GM19099 (cell line): ENCODE data around the gene ZBTB8B.

Source experiments
- POLR2A ChIP-seq: IDR thresholded peaks from 3 replicates; pipeline ENCODE4 v1.6.1; 2011; ENCODE audit warnings: low read depth; ENCODE audit not compliant: insufficient read length; ENCODE audit errors: extremely low read depth

Gene ZBTB8B

DNA sequence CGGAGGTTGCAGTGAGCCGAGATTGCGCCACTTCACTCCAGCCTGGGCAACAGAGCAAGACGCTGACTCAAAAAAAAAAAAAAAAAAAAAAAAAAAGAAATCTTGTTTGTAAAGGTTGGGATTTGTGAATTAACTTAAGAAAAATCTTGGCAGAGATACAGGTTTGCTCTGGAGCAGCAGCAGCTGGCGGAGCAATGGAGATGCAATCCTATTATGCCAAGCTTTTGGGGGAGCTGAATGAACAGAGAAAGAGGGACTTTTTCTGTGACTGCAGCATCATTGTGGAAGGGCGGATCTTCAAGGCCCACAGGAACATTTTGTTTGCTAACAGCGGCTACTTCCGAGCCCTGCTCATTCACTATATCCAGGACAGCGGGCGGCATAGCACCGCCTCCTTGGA lies 5.6 kb downstream of the ZBTB8B start:
- TF ChIP-seq POLR2A, result no peak

- TF ChIP-seq POLR2A, result no peak
These were observed 6.3 kb downstream of the ZBTB8B start for GRCh38 chr1:32470991-32471694.

DNA sequence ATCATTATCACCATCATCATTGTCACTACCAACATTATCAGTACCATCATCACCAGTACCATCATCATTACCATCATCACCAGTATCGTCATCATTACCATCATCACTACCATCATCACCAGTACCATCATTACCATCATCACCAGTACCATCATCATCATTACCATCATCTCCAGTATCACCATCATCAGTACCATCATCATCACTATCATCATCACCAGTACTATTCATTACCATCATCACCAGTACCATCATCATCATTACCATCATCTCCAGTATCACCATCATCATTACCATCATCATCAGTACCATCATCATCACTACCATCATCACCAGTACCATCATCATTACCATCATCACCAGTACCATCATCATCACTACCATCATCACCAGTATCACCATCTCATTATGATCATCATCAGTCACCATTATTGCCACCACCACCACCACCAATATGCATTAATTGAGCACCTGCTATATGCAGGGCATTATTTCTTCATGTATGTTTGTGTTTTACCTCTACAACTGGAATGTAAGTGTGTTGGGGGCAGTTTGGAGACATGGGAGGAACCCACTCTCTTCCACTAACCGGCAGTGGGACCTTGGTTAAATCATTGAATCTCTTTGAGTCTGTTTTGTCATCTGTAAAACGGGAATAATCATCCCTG lies 7.0 kb downstream of the ZBTB8B start:
- no peak for TF ChIP-seq POLR2A

- no peak for TF ChIP-seq POLR2A
These were observed 10.1 kb downstream of the ZBTB8B start for GRCh38 chr1:32474954-32475353.

GRCh38 chr1:32480003-32480402 lies 15.1 kb downstream of the ZBTB8B start:
- TF ChIP-seq POLR2A, result no peak

- no peak for TF ChIP-seq POLR2A
These were observed 15.9 kb downstream of the ZBTB8B start for GRCh38 chr1:32480761-32481160.

- TF ChIP-seq POLR2A, result no peak
These were observed 20.8 kb downstream of the ZBTB8B start for GRCh38 chr1:32485554-32486255.

GRCh38 chr1:32486463-32487113 lies 21.7 kb downstream of the ZBTB8B start:
- TF ChIP-seq POLR2A, result no peak

DNA sequence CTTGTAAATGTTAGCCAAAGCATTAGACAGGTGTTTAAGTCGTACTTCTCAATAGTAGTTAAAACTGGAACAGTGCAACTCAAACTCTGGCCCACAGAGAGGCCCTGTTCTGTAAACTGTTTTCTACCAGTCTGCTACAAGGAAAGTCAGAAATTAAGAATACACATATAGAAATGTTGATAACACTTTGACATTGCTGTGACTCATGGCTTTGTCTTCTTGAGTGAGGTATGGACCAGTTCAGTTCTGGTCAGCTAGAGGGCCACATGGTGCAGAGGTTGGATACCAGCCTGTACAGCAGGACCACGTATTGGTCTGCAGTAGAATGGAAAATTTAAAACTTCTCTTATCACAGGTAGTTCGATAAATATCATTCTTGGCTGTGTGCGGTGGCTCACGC lies 22.3 kb downstream of the ZBTB8B start:
- no peak for TF ChIP-seq POLR2A

- no peak for TF ChIP-seq POLR2A
These were observed 25.0 kb downstream of the ZBTB8B start for GRCh38 chr1:32489774-32490454.

GRCh38 chr1:32491386-32491785 lies 26.5 kb downstream of the ZBTB8B start:
- TF ChIP-seq POLR2A, result no peak

DNA sequence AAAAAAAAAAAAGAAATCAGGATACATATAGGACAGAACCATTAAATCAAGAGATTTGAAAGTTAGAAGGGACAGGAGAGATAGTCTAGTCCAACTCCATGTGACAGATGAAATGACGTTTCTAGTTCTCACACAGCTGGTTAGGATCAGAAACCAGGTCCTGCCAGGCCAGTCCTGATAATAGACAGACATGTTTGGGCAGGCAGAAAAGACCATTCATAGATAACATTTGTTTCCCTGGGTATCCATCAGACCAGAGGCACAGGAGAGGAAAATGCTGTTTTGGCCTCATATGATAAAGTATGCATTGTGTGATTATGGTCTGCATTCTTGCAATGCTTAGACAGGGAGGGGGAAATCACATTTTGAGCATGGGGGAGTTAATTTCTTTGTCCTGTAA lies 29.3 kb downstream of the ZBTB8B start:
- TF ChIP-seq POLR2A, result no peak

GRCh38 chr1:32494711-32495337 lies 30.0 kb downstream of the ZBTB8B start:
- TF ChIP-seq POLR2A, result no peak

DNA sequence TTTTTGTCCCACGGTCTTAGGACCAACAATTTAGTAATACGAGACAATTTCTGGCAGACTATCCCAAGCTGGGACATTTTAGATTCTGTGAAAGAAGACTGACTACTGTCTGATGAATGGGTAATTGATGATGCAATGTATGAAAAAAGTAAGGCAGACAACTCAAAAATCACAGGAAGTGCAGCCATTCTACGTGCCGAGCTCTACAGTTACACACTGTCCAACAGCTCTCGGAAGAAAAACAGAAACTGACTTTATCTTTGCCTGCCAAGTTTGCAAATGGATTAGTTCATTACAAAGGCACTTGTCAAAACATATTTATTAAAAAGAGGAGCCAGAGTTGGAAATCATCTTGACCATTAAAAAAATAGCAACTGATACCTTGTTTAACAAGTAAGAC lies 31.3 kb downstream of the ZBTB8B start:
- no peak for TF ChIP-seq POLR2A
